ENCODE data around the gene COL1A1. TPM values are rescaled to one million over a fixed set of nuclear protein-coding genes. Genes with fewer than 3 reads are reported as not detected.

Gene COL1A1
- total and polyA plus RNA-seq, 3 donors from 2014 or later = 32.5 to 557 (median 35.1) TPM

GRCh38 chr17:50149417-50150353 is 51.7 kb downstream of the COL1A1 start:
- Histone ChIP-seq H3K36me3 (ENCODE audit: low read depth, missing control alignments) (no peaks in the 10 kb centered on the region), H3K4me3 (peak overlapping the region; percentile 69 to 91), H3K27me3 (no peaks in the 10 kb centered on the region), H3K4me1 (peaks cover 69% of the 10 kb centered on the region), H3K9me3 (no peaks in the 10 kb centered on the region), H3K27ac (peak overlapping the region; percentile 81 to 84)
- intact Hi-C loops (cut with DNase I; ENCODE audit: low total_unique reads) = no loop called here
- 0 to 1% methylated on average over 14 to 34 of the region's 123 CpGs for WGBS, 2 donors
- DNase-seq = no peak
- TF ChIP-seq CTCF (IDR thresholded peaks at IDR 0.05) (no peak), POLR2A (IDR thresholded peaks at IDR 0.05) (no peak)

DNA sequence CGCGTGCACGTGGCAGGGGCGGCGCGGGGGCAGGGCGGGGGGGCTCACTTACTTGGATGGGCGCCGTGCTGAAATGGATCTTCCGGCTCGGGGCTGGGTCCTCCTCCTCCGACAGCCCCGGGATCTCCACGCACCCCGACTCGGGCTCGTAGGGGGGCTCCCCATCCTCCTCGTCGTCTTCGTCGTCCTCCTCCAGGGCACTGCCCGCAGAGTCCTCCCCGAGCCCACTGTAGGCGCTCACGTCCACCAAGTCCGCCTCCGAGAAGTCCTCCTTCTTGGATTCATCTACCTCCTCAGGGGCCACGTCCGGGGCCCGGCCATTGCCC is 52.4 kb downstream of the COL1A1 start:
- no peaks in the 10 kb centered on the region for H3K9me3 ChIP-seq
- no peaks in the 10 kb centered on the region for H3K27me3 ChIP-seq
- TF ChIP-seq CTCF (IDR thresholded peaks at IDR 0.05) (no peak), POLR2A (IDR thresholded peaks at IDR 0.05) (no peak)
- intact Hi-C loops (cut with DNase I; ENCODE audit: low total_unique reads) = no loop called here
- no peaks in the 10 kb centered on the region for H3K36me3 ChIP-seq (ENCODE audit: low read depth, missing control alignments)
- WGBS, 2 donors = 0 to 1% methylated on average over 13 to 30 of the region's 30 CpGs
- peaks cover 62% of the 10 kb centered on the region for H3K4me1 ChIP-seq
- peak overlapping the region; percentile 79 to 84 for H3K27ac ChIP-seq
- no peak for DNase-seq
- H3K4me3 ChIP-seq = peak overlapping the region; percentile 69 to 91

DNA sequence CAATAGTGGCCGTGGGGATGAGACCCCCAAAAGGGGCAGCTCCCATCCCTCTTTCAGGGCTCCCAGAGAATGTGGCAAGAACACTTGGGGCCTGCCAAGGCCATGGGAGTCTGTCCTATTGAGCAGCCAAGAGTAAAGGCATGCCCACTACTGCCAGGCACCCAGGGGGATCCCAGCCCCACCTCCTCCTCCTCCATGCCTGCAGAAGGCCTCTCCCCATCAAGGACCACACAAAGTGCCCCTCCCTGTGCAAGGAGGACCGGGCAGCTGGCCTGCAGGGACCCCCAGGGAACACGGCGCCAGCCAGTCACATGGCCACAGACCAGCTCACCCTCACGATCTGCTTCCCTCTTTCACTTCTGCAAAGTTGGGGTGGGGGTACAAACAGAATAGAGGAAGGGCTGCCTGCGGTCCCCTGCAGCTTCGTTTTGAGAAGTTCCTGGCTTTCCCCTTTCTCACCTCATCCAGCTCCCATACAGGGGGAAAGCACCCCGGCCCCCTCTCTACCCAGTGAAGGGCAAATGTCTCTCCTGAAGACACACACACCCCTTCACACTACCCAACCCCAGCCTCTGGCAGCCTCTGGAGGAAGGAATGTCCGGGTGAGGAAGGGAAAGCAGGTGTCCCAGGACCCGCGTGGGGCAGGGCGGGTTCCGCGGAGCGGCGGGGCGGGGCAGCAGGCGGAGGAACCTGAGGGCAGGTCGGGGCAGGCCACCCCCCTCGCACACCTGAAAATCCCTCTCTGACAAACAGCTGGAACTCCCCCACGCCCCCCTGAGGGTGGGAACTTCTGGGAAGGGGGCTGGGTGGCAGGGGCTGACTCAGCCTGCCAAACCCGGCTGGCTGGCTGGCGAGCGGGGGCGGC is 53.0 kb downstream of the COL1A1 start:
- Histone ChIP-seq H3K9me3 (no peaks in the 10 kb centered on the region), H3K27me3 (no peaks in the 10 kb centered on the region), H3K4me1 (peaks cover 56% of the 10 kb centered on the region), H3K27ac (peak overlapping the region; percentile 79 to 84), H3K4me3 (peak overlapping the region; percentile 69 to 91), H3K36me3 (ENCODE audit: low read depth, missing control alignments) (no peaks in the 10 kb centered on the region)
- 0 to 2% methylated on average over 7 to 25 of the region's 25 CpGs for WGBS, 2 donors
- TF ChIP-seq CTCF (IDR thresholded peaks at IDR 0.05) = no peak
- no peak for TF ChIP-seq POLR2A (IDR thresholded peaks at IDR 0.05)
- intact Hi-C loops (cut with DNase I; ENCODE audit: low total_unique reads) = no loop called here
- DNase-seq = peak; percentile 55

GRCh38 chr17:50147841-50148225 is 53.6 kb downstream of the COL1A1 start:
- no peak for DNase-seq
- intact Hi-C loops (cut with DNase I; ENCODE audit: low total_unique reads) = no loop called here
- Histone ChIP-seq H3K27me3 (no peaks in the 10 kb centered on the region), H3K36me3 (ENCODE audit: low read depth, missing control alignments) (no peaks in the 10 kb centered on the region), H3K4me1 (peaks cover 50% of the 10 kb centered on the region), H3K27ac (peak overlapping the region; percentile 79 to 84), H3K4me3 (peak overlapping the region in 1 of 2 donors; percentile 91), H3K9me3 (no peaks in the 10 kb centered on the region)
- 13 to 15% methylated on average over 5 of the region's 5 CpGs for WGBS, 2 donors
- TF ChIP-seq CTCF (IDR thresholded peaks at IDR 0.05) (no peak), POLR2A (IDR thresholded peaks at IDR 0.05) (no peak)

Measured in testis (tissue), 3 donors.